Articular chondrocyte of knee joint (primary cell): Measurements from ENCODE around the gene NRSN2. TPM values are rescaled to one million over a fixed set of nuclear protein-coding genes. Genes with fewer than 3 reads are reported as not detected.

Experiments
- total RNA-seq: library from RNA; depleted of rRNA; stranded (reverse); fragments of >200 nt; gene quantifications from 2 replicates; pipeline ENCODE4 v1.2.3, GENCODE V29; 2012

The NRSN2 gene
- total RNA-seq: 26.7 and 51.0 TPM in 2 replicates

GRCh38 chr20:346640-347316 lies at the start of gene NRSN2:
TSS of gene NRSN2 (plus strand) at chr20:347111. CDS start at chr20:349644, 2,533 bp downstream.

GRCh38 chr20:325045-325888 lies 21.6 kb upstream of the NRSN2 start, which contains the start of gene SOX12:
TSS of gene SOX12 (plus strand) at chr20:325552. CDS start at chr20:325925, 373 bp downstream.

Other genes starting within 250 kb of the NRSN2 start
- not detected in 2 replicates for gene DEFB126, start 204.5 kb upstream of the NRSN2 start, total RNA-seq
- not detected in 2 replicates for gene DEFB127, start 189.7 kb upstream of the NRSN2 start, total RNA-seq
- not detected in 2 replicates for gene DEFB128, start 157.4 kb upstream of the NRSN2 start, total RNA-seq
- gene DEFB129, start 119.9 kb upstream of the NRSN2 start, total RNA-seq: not detected in 2 replicates
- not detected in 2 replicates for gene DEFB132, start 89.4 kb upstream of the NRSN2 start, total RNA-seq
- gene C20orf96, start 56.4 kb upstream of the NRSN2 start, total RNA-seq: 0.65 and 1.2 TPM in 2 replicates
- 6.8 and 10.6 TPM in 2 replicates for gene ZCCHC3, start 49.5 kb upstream of the NRSN2 start, total RNA-seq
- gene SOX12, start 21.6 kb upstream of the NRSN2 start, total RNA-seq: 3.4 and 4.8 TPM in 2 replicates
- 16.3 and 18.1 TPM in 2 replicates for gene TRIB3, start 33.6 kb downstream of the NRSN2 start, total RNA-seq
- 49.4 and 51.7 TPM in 2 replicates for gene RBCK1, start 61.2 kb downstream of the NRSN2 start, total RNA-seq
- 45.4 and 45.5 TPM in 2 replicates for gene TBC1D20, start 115.4 kb downstream of the NRSN2 start, total RNA-seq
- 107 and 126 TPM in 2 replicates for gene CSNK2A1, start 196.7 kb downstream of the NRSN2 start, total RNA-seq